ENCODE data around the gene FBLIM1. TPM values are rescaled to one million over a fixed set of nuclear protein-coding genes. Genes with fewer than 3 reads are reported as not detected.

The FBLIM1 gene
- total RNA-seq, 1 experiment from 2014 or later: 25.6 TPM

- H3K4me3 Mint-ChIP-seq (ENCODE audit: low read depth, unreplicated experiment): no peak overlapping the region
- H3K9me3 Mint-ChIP-seq (ENCODE audit: low read depth, unreplicated experiment): no peaks in the 10 kb centered on the region
- TF ChIP-seq CTCF (IDR thresholded peaks at IDR 0.05; ENCODE audit: unreplicated experiment): no peak
- CTCF ChIA-PET: no interaction called here
- intact Hi-C loops (cut with micrococcal nuclease; ENCODE audit: unreplicated experiment): no loop called here
- H3K4me1 Mint-ChIP-seq (ENCODE audit: low read depth, unreplicated experiment): no peaks in the 10 kb centered on the region
- BruUV-seq (replicated peaks): no TSS peak
- H3K27ac Mint-ChIP-seq (ENCODE audit: unreplicated experiment): no peak overlapping the region
- H3K36me3 Mint-ChIP-seq (ENCODE audit: insufficient read depth, unreplicated experiment): peaks cover 7% of the 10 kb centered on the region
- no peaks in the 10 kb centered on the region for H3K27me3 Mint-ChIP-seq (ENCODE audit: unreplicated experiment)
- DNase-seq: no peak
Observed at GRCh38 chr1:15732686-15733081, 25.9 kb upstream of the FBLIM1 start.

GRCh38 chr1:15733218-15733725 is 25.3 kb upstream of the FBLIM1 start:
- CTCF ChIA-PET: no interaction called here
- Mint-ChIP-seq H3K36me3 (ENCODE audit: insufficient read depth, unreplicated experiment) (peaks cover 7% of the 10 kb centered on the region), H3K9me3 (ENCODE audit: low read depth, unreplicated experiment) (no peaks in the 10 kb centered on the region), H3K27me3 (ENCODE audit: unreplicated experiment) (no peaks in the 10 kb centered on the region), H3K4me1 (ENCODE audit: low read depth, unreplicated experiment) (no peaks in the 10 kb centered on the region), H3K4me3 (ENCODE audit: low read depth, unreplicated experiment) (no peak overlapping the region), H3K27ac (ENCODE audit: unreplicated experiment) (no peak overlapping the region)
- no peak for TF ChIP-seq CTCF (IDR thresholded peaks at IDR 0.05; ENCODE audit: unreplicated experiment)
- intact Hi-C loops (cut with micrococcal nuclease; ENCODE audit: unreplicated experiment): no loop called here
- no TSS peak for BruUV-seq (replicated peaks)
- no peak for DNase-seq

- Mint-ChIP-seq H3K36me3 (ENCODE audit: insufficient read depth, unreplicated experiment) (peaks cover 7% of the 10 kb centered on the region), H3K9me3 (ENCODE audit: low read depth, unreplicated experiment) (no peaks in the 10 kb centered on the region), H3K4me1 (ENCODE audit: low read depth, unreplicated experiment) (no peaks in the 10 kb centered on the region), H3K27ac (ENCODE audit: unreplicated experiment) (no peak overlapping the region), H3K27me3 (ENCODE audit: unreplicated experiment) (no peaks in the 10 kb centered on the region), H3K4me3 (ENCODE audit: low read depth, unreplicated experiment) (no peak overlapping the region)
- intact Hi-C loops (cut with micrococcal nuclease; ENCODE audit: unreplicated experiment): no loop called here
- TF ChIP-seq CTCF (IDR thresholded peaks at IDR 0.05; ENCODE audit: unreplicated experiment): no peak
- no TSS peak for BruUV-seq (replicated peaks)
- DNase-seq: no peak
- CTCF ChIA-PET: no interaction called here
Observed at GRCh38 chr1:15733726-15734226, 24.8 kb upstream of the FBLIM1 start.

- Mint-ChIP-seq H3K9me3 (ENCODE audit: low read depth, unreplicated experiment) (no peaks in the 10 kb centered on the region), H3K4me1 (ENCODE audit: low read depth, unreplicated experiment) (no peaks in the 10 kb centered on the region), H3K36me3 (ENCODE audit: insufficient read depth, unreplicated experiment) (peaks cover 7% of the 10 kb centered on the region), H3K4me3 (ENCODE audit: low read depth, unreplicated experiment) (no peak overlapping the region), H3K27me3 (ENCODE audit: unreplicated experiment) (no peaks in the 10 kb centered on the region), H3K27ac (ENCODE audit: unreplicated experiment) (no peak overlapping the region)
- CTCF ChIA-PET: interaction anchor here (1.2 kb wide), 1 partner anchor 37 kb away, joined by 11 read pairs; no protein-coding TSS in a partner anchor
- no TSS peak for BruUV-seq (replicated peaks)
- intact Hi-C loops (cut with micrococcal nuclease; ENCODE audit: unreplicated experiment): no loop called here
- no peak for DNase-seq
- no peak for TF ChIP-seq CTCF (IDR thresholded peaks at IDR 0.05; ENCODE audit: unreplicated experiment)
Observed at GRCh38 chr1:15734296-15734695, 24.3 kb upstream of the FBLIM1 start.

All from Calu3 (cell line).